Renal cortical epithelial cell (primary cell): Measurements from ENCODE around the gene SLC7A9. TPM values are rescaled to one million over a fixed set of nuclear protein-coding genes. Genes with fewer than 3 reads are reported as not detected.

Experiments used
- DNase-seq: peaks from one replicate; pipeline ENCODE4 v3.0.0-alpha.2; 2011; ENCODE audit warnings: low read depth
- total RNA-seq: library from RNA; depleted of rRNA; stranded (reverse); fragments of >200 nt; gene quantifications from 2 replicates; pipeline ENCODE4 v1.2.3, GENCODE V29; 2014

The SLC7A9 gene
- total RNA-seq, result 0.15 and 2.8 TPM in 2 replicates

GRCh38 chr19:32869369-32869965 is at the start of gene SLC7A9:
TSS of gene SLC7A9 (minus strand) at chr19:32869767. CDS start at chr19:32868534, 1,233 bp downstream.
- peak; percentile 22 for DNase-seq

GRCh38 chr19:32919365-32919764 is 49.8 kb upstream of the SLC7A9 start:
- DNase-seq, result no peak

GRCh38 chr19:32917616-32917996 is 48.0 kb upstream of the SLC7A9 start:
- DNase-seq, result no peak

GRCh38 chr19:32916969-32917615 is 47.5 kb upstream of the SLC7A9 start:
- DNase-seq, result no peak

- DNase-seq, result peak; percentile 27
Observed at GRCh38 chr19:32914879-32915660, 45.5 kb upstream of the SLC7A9 start.

- DNase-seq, result no peak
Observed at GRCh38 chr19:32911467-32911866, 41.9 kb upstream of the SLC7A9 start.

- DNase-seq, result no peak
Observed at GRCh38 chr19:32910874-32911273, 41.3 kb upstream of the SLC7A9 start.

GRCh38 chr19:32910094-32910493 is 40.5 kb upstream of the SLC7A9 start:
- DNase-seq, result no peak

GRCh38 chr19:32909257-32909656 is 39.7 kb upstream of the SLC7A9 start:
- DNase-seq, result no peak

GRCh38 chr19:32908641-32909190 is 39.1 kb upstream of the SLC7A9 start:
- no peak for DNase-seq

- DNase-seq, result no peak
Observed at GRCh38 chr19:32902448-32902847, 32.9 kb upstream of the SLC7A9 start.

GRCh38 chr19:32901504-32902161 is 32.1 kb upstream of the SLC7A9 start:
- DNase-seq, result no peak

GRCh38 chr19:32896516-32897214 is 27.1 kb upstream of the SLC7A9 start:
- DNase-seq, result no peak

GRCh38 chr19:32895384-32895783 is 25.8 kb upstream of the SLC7A9 start:
- DNase-seq, result no peak

GRCh38 chr19:32891609-32892008 is 22.0 kb upstream of the SLC7A9 start:
- DNase-seq, result no peak

GRCh38 chr19:32890841-32891240 is 21.3 kb upstream of the SLC7A9 start:
- DNase-seq, result no peak

GRCh38 chr19:32890326-32890725 is 20.8 kb upstream of the SLC7A9 start:
- DNase-seq, result no peak

- DNase-seq, result no peak
Observed at GRCh38 chr19:32889137-32889934, 19.8 kb upstream of the SLC7A9 start.

- no peak for DNase-seq
Observed at GRCh38 chr19:32887572-32888215, 18.1 kb upstream of the SLC7A9 start.

- DNase-seq, result no peak
Observed at GRCh38 chr19:32886241-32886640, 16.7 kb upstream of the SLC7A9 start.
